HG03139 (cell line): Measurements from ENCODE around the gene C3.
"Not testable (repeated sequence)": the region's sequence is repeated elsewhere in the genome, so short reads cannot be mapped to it uniquely, and the experiment has no call there.

Experiments
- ATAC-seq: cut with Tn5 transposase; IDR thresholded peaks from one replicate; pipeline ENCODE4 v1.9.1; 2021; ENCODE audit not compliant: unreplicated experiment

The C3 gene

DNA sequence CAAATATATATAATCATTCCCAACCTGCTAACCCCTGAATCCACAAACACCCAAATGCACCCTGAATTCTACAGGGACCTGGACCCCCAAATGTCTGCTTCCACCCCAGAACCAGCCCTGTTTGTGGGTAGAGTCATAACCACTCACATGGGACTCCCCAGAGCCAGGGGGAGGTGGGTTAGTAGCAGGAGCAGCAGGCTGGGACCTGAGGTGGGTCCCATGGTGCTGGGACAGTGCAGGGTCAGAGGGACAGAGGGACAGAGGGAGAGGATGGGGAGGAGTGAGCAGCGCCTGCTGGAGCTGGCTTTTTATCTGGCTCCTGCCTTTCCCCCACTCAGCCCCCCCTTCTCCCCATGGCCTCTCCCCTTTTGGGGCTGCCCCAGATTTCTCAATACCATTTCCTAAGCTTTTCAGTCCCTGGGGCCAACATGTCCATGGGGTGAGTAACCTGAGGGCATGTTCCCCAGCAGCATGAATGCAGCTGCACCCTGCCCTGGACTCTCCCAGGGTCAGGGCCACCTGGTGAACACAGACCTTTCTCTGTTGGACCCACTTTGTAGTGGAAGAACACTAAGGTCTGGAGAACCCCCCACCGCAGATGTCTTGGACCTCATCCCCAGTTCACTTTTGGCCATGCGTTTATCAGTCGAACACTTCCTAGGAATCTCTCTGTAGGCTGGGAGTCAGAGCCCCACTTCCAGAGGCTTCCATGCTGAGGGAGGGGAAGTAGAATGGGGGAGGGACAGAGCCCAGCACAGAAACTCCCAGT is at the start of gene C3:
C3 (minus strand) TSS at position 282 of the 769 bp plus-strand sequence; CDS start at position 221, 61 bp downstream.
- ATAC-seq, result no peak

- no peak for ATAC-seq
Measured at GRCh38 chr19:6769006-6769619, 48.7 kb upstream of the C3 start.

GRCh38 chr19:6768236-6768785 is 47.9 kb upstream of the C3 start:
- no peak for ATAC-seq

- ATAC-seq, result peak; percentile 57
Measured at GRCh38 chr19:6767357-6768235, 47.1 kb upstream of the C3 start, which contains the start of gene SH2D3A. Gene SH2D3A (minus strand): TSS chr19:6767435. CDS start chr19:6763748, 3,687 bp downstream.

- ATAC-seq, result peak; percentile 12
Measured at GRCh38 chr19:6767081-6767356, 46.6 kb upstream of the C3 start.

GRCh38 chr19:6766357-6767080 is 46.1 kb upstream of the C3 start:
- ATAC-seq, result no peak

GRCh38 chr19:6765738-6766356 is 45.4 kb upstream of the C3 start:
- no peak for ATAC-seq

- not testable (repeated sequence) for ATAC-seq
Measured at GRCh38 chr19:6762253-6762797, 41.9 kb upstream of the C3 start.

- no peak for ATAC-seq
Measured at GRCh38 chr19:6761053-6761676, 40.7 kb upstream of the C3 start.

DNA sequence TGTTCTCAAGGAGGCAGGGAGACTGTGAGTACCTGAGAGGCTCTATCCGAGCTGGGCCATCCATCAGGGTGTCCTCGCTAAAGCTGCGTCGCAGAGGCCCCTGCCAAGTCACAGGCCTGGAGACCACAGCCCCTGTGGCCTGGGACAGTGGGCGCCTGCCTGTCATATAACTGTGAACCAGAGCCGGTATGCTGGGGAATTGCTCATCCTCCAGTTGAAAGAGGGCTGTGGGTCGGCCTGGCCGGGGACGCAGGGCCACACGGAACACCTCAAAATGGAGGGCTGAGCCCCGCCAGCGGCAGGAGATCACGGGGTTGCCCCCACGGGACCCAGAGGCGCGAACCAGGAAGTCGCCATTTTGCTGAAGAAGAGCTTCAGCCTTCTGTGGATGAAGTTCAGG is 40.2 kb upstream of the C3 start:
- ATAC-seq, result no peak

- ATAC-seq, result no peak
Measured at GRCh38 chr19:6754653-6755463, 34.4 kb upstream of the C3 start.

DNA sequence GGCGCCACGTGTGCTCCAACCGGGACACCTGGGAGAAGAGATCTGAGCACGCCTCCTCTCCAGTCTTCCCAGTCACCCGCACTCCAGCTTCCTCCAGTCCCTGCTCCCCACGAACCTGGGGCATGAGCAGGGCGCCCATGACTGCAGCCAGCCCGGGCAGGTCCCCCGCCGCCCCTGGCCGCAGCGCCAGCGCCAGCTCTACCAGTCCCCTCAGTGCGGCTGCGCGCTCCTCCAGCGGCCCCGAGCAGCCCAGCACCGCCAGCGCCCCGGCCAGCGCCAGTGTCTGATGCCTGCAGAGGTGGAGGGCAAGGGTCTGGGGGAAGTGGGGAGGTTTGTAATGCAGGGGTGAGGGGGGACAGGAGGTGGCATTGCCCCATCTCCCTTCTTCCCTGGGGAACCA is 33.7 kb upstream of the C3 start:
- no peak for ATAC-seq

DNA sequence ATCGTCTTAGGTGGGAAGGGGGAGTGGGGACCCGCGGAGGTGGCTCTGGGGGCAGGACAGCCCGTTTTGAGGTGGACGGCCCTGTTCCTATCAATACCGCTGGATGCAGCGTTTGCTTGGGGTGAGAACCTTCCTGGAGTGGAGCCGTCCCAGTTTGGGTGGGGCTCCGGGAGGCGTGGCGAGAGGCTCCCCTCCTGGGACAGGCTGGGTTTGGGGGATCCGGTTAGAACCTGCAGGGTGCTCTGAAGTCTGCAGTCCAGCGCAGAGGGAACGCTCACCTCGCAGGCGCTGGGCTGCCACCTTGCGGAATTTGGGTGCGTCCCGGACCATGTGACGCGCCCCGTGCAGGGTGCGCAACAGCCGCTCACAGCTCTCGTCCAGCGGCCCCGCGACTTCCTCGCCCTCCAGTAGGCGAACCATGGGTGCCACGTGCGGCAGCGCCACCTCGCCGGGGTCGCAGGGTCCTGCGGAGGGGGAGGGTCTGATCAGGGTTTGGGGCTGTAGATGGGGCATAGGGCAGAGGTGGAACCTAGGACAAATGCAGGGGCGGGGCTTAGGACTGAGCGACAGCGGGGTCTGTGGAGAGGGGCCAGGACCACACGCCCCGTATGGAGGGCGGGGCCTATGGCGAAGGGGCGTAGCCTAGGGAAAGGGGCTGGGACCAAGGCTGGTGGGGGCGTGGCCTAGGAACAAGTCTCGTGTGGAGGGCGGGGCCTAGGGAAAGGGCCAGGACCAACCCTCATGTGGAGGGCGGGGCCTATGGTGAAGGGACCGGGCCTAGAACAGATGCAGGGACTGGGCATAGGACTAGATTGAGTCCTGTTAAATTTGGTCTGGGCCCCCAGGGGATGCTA is 33.0 kb upstream of the C3 start:
- ATAC-seq, result peak; percentile 72

DNA sequence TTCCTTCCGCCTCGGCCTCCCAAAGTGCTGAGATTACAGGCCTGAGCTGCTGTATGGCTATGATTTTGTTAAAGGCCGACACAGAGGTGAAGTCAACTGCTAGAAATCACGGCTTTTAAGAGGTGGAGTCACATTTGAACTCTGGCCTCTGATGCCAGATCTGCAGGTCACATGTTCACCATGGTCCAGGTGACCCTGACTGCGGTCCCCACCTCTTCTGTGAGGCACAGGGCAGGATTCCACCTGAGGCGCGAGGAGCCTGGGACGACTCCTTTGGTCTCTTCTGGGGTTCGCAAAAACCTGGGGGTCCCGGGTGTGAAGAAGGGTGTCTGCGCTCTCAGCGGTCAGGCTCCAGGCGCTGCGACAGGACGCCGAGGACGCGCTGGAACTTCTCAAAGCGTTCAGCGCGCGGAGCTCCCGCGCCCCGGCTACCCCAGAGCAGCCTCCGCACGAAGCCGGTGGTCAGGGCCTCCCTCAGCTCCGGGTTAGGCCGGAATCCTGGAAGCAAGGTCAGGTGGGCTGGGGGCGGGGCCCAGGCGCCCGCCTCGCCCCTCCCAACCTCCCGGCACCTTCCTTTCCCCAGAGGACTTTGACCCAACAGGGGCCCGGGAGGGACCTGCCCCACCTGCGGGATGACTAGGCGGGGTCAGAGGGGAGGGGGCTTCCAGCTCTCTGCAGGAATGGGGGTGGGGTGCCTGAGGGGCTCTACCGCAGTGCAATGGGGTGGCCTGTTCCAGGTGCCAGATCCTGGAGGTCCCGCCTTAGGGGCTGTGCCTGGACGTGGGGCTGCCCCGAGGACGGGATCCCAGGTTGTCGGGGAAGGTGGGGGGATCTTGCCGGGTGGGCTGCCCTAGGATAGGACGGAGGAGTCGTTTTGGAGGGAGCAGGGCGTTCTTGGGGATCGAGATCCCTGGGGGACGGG is 32.1 kb upstream of the C3 start:
- no peak for ATAC-seq

DNA sequence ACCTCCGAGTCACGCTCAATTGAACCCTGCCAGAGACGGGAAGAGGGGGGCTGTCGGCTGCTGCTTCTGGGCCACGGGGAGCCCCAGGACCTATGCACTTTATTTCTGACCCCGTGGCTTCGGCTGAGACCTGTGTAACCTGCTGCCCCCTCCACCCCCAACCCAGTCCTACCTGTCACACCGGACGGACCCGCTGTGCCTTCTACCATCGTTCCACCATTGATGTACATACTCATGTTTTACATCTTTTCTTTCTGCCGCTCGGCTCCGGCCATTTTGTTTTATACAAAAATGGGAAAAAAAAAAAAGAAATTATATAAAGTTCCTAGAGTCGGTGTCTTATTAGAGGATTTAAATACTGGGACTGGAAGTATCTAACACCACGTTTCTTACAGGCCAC is 30.7 kb upstream of the C3 start:
- ATAC-seq, result no peak

- no peak for ATAC-seq
Measured at GRCh38 chr19:6750062-6750461, 29.6 kb upstream of the C3 start.

DNA sequence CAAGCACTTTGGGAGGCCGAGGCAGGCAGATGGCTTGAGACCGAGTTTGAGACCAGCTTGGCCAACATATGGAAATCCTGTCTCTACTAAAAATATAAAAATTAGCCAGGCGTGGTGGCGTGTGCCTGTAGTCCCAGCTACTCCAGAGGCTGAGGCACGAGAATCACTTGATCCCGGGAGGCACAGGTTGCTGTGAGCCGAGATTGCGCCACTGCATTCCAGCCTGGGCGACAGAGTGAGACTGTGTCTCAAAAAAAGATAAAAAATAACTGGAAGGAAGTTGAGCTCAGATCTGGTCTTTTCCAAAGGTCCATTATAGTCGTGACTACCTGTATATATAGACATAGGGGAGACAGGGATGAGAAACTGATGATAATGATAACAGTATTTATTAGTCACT is 28.1 kb upstream of the C3 start:
- not testable (repeated sequence) for ATAC-seq
